Measurements from ENCODE around the gene MEPCE.

Gene MEPCE

DNA sequence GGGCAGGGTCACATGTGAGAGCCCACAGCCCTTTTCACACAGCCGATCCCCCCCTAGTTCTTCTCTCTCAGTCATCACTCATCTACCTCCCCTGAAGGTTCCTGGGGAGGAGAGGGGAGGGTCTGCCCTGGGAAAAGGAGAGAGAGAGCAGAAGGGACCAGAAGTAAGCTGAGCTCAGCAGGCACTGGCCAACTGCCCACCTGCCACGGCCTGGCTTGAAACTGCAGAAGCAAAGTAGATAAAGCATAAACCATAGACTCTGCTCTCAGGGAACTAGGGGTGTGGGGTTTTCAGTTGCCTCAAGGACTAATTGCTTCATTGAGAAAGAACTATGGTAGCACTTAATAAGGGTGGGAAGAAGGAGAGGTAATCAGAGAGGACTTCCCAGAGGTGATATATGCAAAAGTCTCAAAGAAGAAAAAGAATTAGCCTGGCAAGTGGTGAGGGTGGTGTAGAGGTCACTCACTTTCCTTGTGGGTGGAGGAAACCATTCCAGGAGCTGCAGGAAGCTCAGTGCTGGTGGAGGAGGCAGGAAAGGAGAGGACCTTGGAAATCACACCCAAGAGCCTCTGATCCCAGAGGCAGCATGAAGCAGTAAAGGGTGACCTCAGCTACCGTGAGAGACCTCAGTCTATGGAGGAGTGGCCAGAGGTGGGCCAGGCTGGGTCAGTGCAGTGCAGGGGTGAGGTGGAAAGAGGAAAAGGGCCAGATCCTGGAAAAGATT is 39.2 kb upstream of the MEPCE start:
- TF ChIP-seq Cebpa-rat (IDR thresholded peaks at IDR 0.05) = no peak
- H4K20me1 ChIP-seq = no peaks in the 10 kb centered on the region
- H3K36me3 ChIP-seq = no peaks in the 10 kb centered on the region
- H3K27me3 ChIP-seq = no peaks in the 10 kb centered on the region
- H3K27ac ChIP-seq = no peak overlapping the region
- peaks cover 60% of the 10 kb centered on the region for H3K4me1 ChIP-seq
- no peak overlapping the region for H3K4me3 ChIP-seq
- no peak overlapping the region for H3K9ac ChIP-seq
- H3K9me3 ChIP-seq = no peaks in the 10 kb centered on the region
- H3K4me2 ChIP-seq = peak overlapping the region; percentile 53

DNA sequence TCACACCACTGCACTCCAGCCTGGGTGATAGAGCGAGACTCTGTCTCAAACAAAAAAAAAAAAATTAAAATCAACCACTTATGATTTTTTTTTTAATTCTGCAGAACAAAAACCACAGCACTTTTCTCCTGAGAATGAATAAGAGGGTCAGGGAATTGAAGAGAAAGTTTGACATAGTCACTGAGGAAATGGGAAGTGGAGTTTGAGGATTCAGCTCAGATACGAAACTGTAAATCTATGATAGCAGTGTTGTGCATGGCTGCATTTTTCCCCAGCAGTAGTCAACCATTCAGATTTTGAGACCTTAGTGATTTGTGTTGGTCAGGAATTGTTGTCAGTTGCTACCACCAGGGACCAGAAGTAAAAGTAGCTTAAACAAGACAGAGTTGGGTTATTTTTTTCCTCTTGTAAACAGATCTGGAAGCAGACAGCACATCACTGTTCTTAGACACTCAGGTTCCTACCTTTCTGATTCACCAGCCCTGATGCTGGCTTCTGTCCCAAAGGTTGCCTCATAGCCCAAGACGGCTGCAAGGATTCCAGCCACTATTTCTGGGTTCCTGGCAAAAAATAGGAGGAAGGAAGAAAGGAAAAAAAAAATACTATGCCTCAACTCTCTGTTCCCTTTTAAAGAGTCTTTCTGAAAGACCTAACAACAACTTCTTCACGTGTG is 36.3 kb upstream of the MEPCE start:
- no peaks in the 10 kb centered on the region for H3K36me3 ChIP-seq
- peak overlapping the region; percentile 59 for H3K4me2 ChIP-seq
- no peak overlapping the region for H3K27ac ChIP-seq
- H4K20me1 ChIP-seq = no peaks in the 10 kb centered on the region
- no peak overlapping the region for H3K4me3 ChIP-seq
- no peak overlapping the region for H3K9ac ChIP-seq
- H3K27me3 ChIP-seq = no peaks in the 10 kb centered on the region
- H3K9me3 ChIP-seq = no peaks in the 10 kb centered on the region
- TF ChIP-seq Cebpa-rat (IDR thresholded peaks at IDR 0.05) = no peak
- H3K4me1 ChIP-seq = peaks cover 62% of the 10 kb centered on the region

DNA sequence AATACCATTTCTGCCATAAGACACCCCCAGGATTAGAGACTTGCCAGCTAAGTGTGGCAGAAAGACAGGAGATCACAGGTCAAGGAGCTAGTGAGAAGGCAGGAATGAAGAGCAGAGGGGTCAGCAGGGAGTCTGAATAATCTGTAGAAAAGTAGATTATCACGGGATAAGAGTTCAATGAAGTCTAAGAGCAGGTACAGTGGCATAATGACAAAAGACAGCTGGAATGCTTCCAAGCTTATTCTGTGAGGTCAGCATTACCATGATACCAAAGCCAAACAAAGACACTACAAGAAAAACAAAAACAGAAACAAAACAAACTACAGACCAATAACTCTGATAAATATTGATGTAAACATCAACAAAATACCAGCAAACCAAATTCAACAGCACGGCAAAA is 35.6 kb upstream of the MEPCE start:
- H3K27ac ChIP-seq = no peak overlapping the region
- no peak overlapping the region for H3K4me3 ChIP-seq
- peaks cover 64% of the 10 kb centered on the region for H3K4me1 ChIP-seq
- H3K9me3 ChIP-seq = no peaks in the 10 kb centered on the region
- H3K9ac ChIP-seq = no peak overlapping the region
- no peaks in the 10 kb centered on the region for H3K27me3 ChIP-seq
- H3K36me3 ChIP-seq = no peaks in the 10 kb centered on the region
- no peaks in the 10 kb centered on the region for H4K20me1 ChIP-seq
- H3K4me2 ChIP-seq = peak overlapping the region; percentile 59
- no peak for TF ChIP-seq Cebpa-rat (IDR thresholded peaks at IDR 0.05)

DNA sequence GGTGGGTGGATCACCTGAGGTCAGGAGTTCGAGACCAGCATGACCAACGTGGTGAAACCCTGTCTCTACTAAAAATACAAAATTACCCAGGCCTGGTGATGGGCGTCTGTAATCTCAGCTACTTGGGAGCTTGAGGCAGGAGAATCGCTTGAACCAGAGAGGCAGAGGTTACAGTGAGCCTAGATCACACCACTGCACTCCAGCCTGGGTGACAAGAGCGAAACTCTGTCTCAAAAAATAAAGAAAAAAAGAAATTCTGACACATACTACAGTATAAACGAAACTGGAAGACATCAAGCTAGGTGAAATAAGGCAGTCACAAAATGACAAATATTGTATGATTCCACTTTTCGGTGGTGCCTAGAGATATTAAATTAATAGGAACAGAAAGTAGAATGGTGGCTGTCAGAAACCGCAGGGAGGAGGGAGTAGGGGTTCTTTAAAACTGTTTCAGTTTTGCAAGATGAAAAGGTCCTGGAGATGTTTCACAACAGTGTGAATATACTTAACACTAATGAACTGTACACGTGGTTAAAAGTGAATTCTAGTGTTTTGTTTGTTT is 33.1 kb upstream of the MEPCE start:
- TF ChIP-seq Cebpa-rat (IDR thresholded peaks at IDR 0.05) = peak; percentile 83; the same call in 1 of the 2 replicates
- Histone ChIP-seq H3K9ac (no peak overlapping the region), H3K27me3 (no peaks in the 10 kb centered on the region), H3K27ac (no peak overlapping the region), H3K4me3 (no peak overlapping the region), H4K20me1 (no peaks in the 10 kb centered on the region), H3K36me3 (no peaks in the 10 kb centered on the region), H3K4me2 (peak overlapping the region; percentile 71), H3K9me3 (no peaks in the 10 kb centered on the region), H3K4me1 (peaks cover 53% of the 10 kb centered on the region)

DNA sequence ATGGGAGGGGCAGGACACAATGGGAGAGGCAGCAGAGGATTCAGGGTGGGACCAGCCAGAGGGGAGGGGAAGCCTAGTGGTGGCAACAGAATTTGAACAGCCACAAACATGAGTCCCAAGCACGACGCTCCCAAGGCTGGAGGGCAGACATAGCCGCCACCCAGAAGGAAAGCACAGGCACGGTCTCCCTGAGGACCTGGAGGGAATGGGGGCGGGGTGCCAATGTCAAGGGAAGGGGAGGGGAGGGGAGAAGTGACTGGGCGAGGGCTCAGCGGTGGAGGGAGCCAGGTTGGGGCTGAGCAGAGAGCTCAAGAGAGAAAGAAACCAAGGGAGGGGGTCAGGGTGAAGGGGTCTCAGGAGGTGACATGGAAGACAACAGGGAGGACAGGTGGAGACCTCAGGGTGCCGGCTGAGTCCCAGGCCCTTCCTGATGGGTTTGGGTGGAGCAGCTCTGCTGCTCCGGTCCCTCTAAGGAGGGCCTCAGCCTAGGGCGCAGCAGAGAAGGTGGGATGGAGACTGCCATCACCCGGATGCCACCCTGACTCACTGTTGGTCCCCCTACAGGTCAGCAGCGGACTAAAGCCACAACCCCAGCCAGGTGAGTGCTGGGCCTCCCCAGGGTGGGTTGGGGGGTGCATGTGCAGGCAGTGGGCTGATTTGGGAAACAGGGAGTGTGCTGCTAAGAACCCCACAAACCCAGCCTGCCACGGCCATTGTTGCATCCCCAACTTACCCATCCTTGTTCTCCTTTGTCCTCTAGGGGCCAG is 32.1 kb upstream of the MEPCE start:
- peak overlapping the region; percentile 71 for H3K4me2 ChIP-seq
- no peak overlapping the region for H3K9ac ChIP-seq
- no peak overlapping the region for H3K27ac ChIP-seq
- H3K27me3 ChIP-seq = no peaks in the 10 kb centered on the region
- H3K36me3 ChIP-seq = no peaks in the 10 kb centered on the region
- peaks cover 44% of the 10 kb centered on the region for H3K4me1 ChIP-seq
- TF ChIP-seq Cebpa-rat (IDR thresholded peaks at IDR 0.05) = no peak
- no peaks in the 10 kb centered on the region for H4K20me1 ChIP-seq
- no peak overlapping the region for H3K4me3 ChIP-seq
- H3K9me3 ChIP-seq = no peaks in the 10 kb centered on the region

DNA sequence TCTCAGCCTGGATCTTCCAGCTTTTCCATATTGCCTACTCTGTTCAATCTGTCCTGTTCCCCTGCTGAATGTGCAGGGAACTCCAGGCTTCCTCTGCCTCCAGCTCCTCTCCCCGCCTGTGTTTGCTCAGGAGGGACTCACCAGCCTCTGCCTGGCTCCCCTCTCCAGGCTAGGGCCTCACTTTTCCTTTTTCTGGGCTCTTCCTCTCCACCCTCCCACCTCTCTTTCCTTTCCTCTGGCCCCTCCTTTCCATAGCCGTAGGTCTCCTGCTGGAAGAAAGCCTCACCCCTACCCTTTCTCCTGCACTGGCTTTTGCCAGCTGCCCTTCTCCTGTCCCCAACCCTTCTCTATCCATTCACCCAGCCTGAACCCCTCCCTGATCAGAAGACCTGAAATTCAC is 31.4 kb upstream of the MEPCE start:
- Histone ChIP-seq H3K4me1 (peaks cover 36% of the 10 kb centered on the region), H3K9ac (no peak overlapping the region), H3K36me3 (no peaks in the 10 kb centered on the region), H3K9me3 (no peaks in the 10 kb centered on the region), H4K20me1 (no peaks in the 10 kb centered on the region), H3K27me3 (no peaks in the 10 kb centered on the region), H3K4me3 (no peak overlapping the region), H3K4me2 (peak overlapping the region; percentile 71; the same call in 1 of the 2 replicates), H3K27ac (no peak overlapping the region)
- TF ChIP-seq Cebpa-rat (IDR thresholded peaks at IDR 0.05) = no peak

DNA sequence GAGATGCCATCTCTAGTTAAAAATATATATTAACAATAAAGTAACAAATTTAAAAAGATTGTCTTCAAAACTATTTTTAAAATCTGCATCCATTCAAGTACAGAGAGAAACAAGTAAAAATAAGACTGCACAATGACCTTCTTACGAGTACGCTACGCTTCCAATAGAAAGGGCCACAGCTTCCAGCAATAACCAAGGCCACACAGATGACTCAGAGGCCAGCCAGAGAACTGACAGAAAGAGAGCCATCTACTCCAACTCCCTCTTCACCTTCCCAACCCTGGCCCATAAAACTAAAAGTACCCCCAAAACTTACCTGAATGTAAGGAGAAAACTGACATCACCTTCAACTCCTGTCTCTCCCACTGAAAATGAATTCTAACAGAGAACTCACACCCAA is 29.6 kb upstream of the MEPCE start:
- Histone ChIP-seq H3K36me3 (no peaks in the 10 kb centered on the region), H4K20me1 (no peaks in the 10 kb centered on the region), H3K4me3 (no peak overlapping the region), H3K9me3 (no peaks in the 10 kb centered on the region), H3K27me3 (no peaks in the 10 kb centered on the region), H3K4me1 (peaks cover 25% of the 10 kb centered on the region), H3K4me2 (no peak overlapping the region), H3K27ac (no peak overlapping the region), H3K9ac (no peak overlapping the region)
- TF ChIP-seq Cebpa-rat (IDR thresholded peaks at IDR 0.05) = no peak

DNA sequence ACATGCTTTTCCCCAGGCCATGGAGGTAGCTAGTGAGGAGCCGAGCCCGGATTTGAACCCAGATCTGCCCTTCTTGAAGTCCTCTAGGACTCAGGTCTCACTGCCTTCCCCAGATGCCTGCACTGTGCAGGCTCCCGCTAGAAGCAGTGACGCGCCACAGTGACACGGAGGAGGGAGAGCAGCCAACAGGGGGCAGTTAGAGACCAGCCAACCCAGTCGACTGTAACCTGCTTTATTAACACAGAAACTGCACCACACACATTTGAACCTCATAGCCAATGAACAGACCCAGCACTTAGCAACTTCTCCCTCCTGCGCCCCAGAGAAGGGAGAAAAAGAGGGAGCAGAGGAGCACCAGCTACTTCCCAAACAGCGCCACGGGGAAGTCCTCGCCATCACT is 29.0 kb upstream of the MEPCE start:
- Histone ChIP-seq H3K27me3 (no peaks in the 10 kb centered on the region), H3K9ac (no peak overlapping the region), H3K27ac (no peak overlapping the region), H3K36me3 (no peaks in the 10 kb centered on the region), H4K20me1 (no peaks in the 10 kb centered on the region), H3K4me2 (no peak overlapping the region), H3K4me1 (peaks cover 25% of the 10 kb centered on the region), H3K4me3 (no peak overlapping the region), H3K9me3 (no peaks in the 10 kb centered on the region)
- no peak for TF ChIP-seq Cebpa-rat (IDR thresholded peaks at IDR 0.05)

DNA sequence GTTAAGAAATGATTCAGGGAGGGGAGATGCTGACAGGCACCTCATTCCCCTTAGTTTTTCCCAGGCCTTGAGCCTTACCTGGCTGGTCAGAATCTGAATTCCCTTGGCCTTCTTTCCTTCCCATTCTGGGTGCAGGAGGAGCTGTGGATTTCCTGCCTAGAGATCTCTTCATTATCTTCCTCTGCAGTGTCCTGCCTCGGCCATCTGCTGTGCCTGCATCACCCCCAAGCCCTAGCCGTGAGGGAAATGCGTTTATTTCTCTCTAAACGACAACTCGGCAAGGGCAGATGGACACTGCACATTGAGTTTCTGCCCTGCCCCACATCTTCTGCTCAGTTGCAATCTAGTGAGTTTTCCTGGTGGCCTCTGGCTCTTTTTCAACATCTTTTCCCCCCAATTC is 27.8 kb upstream of the MEPCE start:
- Histone ChIP-seq H3K27me3 (no peaks in the 10 kb centered on the region), H3K9me3 (no peaks in the 10 kb centered on the region)

More for the DNA sequence above, 27.8 kb upstream of the MEPCE start:
- Histone ChIP-seq H3K4me3 (no peak overlapping the region), H3K4me2 (no peak overlapping the region), H3K9ac (peak overlapping the region; percentile 27; the same call in 1 of the 2 replicates), H3K4me1 (peaks cover 17% of the 10 kb centered on the region), H3K36me3 (no peaks in the 10 kb centered on the region), H3K27ac (no peak overlapping the region), H4K20me1 (no peaks in the 10 kb centered on the region)
- no peak for TF ChIP-seq Cebpa-rat (IDR thresholded peaks at IDR 0.05)

Data from BLaER1 (cell line).